CD4-positive, alpha-beta memory T cell (primary cell): ENCODE results near the gene IRGQ. TPM values are rescaled to one million over a fixed set of nuclear protein-coding genes. Genes with fewer than 3 reads are reported as not detected.

Source experiments
- CTCF ChIA-PET: fragments of 350-600 bp; sonication (Branson Sonifier 250); formaldehyde crosslinking; loops from one replicate; lab custom pipeline; 2021; ENCODE audit warnings: inconsistent platforms; ENCODE audit not compliant: partially characterized antibody; lab: Charles Lee
- POLR2A ChIA-PET: fragments of 350-600 bp; sonication (Branson Sonifier 250); formaldehyde crosslinking; loops from one replicate; lab custom pipeline; 2021; ENCODE audit not compliant: partially characterized antibody; lab: Charles Lee
- DNase-seq, 5 donors: peaks; one replicate each; pipeline versions ENCODE4 v3.0.0 to v3.0.0-alpha.2; 2020 to 2022; ENCODE audit warnings: mixed read lengths in 1 of 5
- H3K27ac ChIP-seq: one replicate; pipeline ENCODE4 v1.7.0; 2013; ENCODE audit warnings: low read depth, low read length
- H3K27me3 ChIP-seq: 2 replicates; pipeline ENCODE4 v1.7.0; 2013; ENCODE audit warnings: mild to moderate bottlenecking, low read length, moderate library complexity; ENCODE audit not compliant: insufficient read depth
- H3K36me3 ChIP-seq: 2 replicates; pipeline ENCODE4 v1.7.0; 2013; ENCODE audit warnings: mild to moderate bottlenecking, low read length, moderate library complexity; ENCODE audit not compliant: insufficient read depth
- H3K4me1 ChIP-seq: 2 replicates; pipeline ENCODE4 v1.7.0; 2013; ENCODE audit warnings: mild to moderate bottlenecking, low read length, moderate library complexity; ENCODE audit not compliant: insufficient read depth
- H3K4me3 ChIP-seq, 2 donors: one replicate each; pipeline ENCODE4 v1.7.0; 2013; ENCODE audit warnings: low read length in 2 of 2, mild to moderate bottlenecking in 1 of 2
- H3K9me3 ChIP-seq, 2 donors: one replicate each; pipeline ENCODE4 v1.7.0; 2013; ENCODE audit warnings: low read length in 2 of 2, control low read depth in 1 of 2; ENCODE audit not compliant: control insufficient read depth in 1 of 2
- H3K27ac Mint-ChIP-seq, 7 donors: one replicate each; pipeline ENCODE4 v1.8.0; 2020 to 2021; ENCODE audit warnings: mixed read lengths in 7 of 7, mild to moderate bottlenecking in 6 of 7, inconsistent platforms in 3 of 7, moderate library complexity in 3 of 7
- H3K27me3 Mint-ChIP-seq, 2 donors: one replicate each; pipeline ENCODE4 v1.8.0; 2020 to 2021; ENCODE audit warnings: mixed read lengths in 2 of 2
- H3K36me3 Mint-ChIP-seq, 2 donors: one replicate each; pipeline ENCODE4 v1.8.0; 2020 to 2021; ENCODE audit warnings: mixed read lengths in 2 of 2, inconsistent platforms in 1 of 2, mild to moderate bottlenecking in 1 of 2
- H3K4me1 Mint-ChIP-seq, 4 donors: one replicate each; pipeline ENCODE4 v1.8.0; 2020 to 2021; ENCODE audit warnings: mixed read lengths in 4 of 4, mild to moderate bottlenecking in 1 of 4
- H3K4me3 Mint-ChIP-seq, 8 donors: one replicate each; pipeline ENCODE4 v1.8.0; 2020 to 2021; ENCODE audit warnings: mixed read lengths in 8 of 8, mild to moderate bottlenecking in 7 of 8, moderate library complexity in 6 of 8, inconsistent platforms in 3 of 8
- H3K9me3 Mint-ChIP-seq, 8 donors: one replicate each; pipeline ENCODE4 v1.8.0; 2020 to 2021; ENCODE audit warnings: mixed read lengths in 8 of 8, mild to moderate bottlenecking in 5 of 8, inconsistent platforms in 3 of 8, moderate library complexity in 1 of 8
- intact Hi-C: fragments of 100-400 bp; cut with micrococcal nuclease; formaldehyde crosslinking; loops from one replicate; pipeline ENCODE4 v1.15.1; 2023
- polyA plus RNA-seq, 2 donors: library from polyadenylated mRNA; unstranded; fragments of 300-500 nt; fragmentation: Illumina TruSeq; gene quantifications; one replicate each; pipeline ENCODE4 v1.2.3, GENCODE V29; 2021
- total RNA-seq, 2 experiments: library from RNA; stranded (reverse); gene quantifications; one replicate each; pipeline ENCODE4 v1.2.3, GENCODE V29; 2021

IRGQ gene
- total and polyA plus RNA-seq, 4 experiments from 2014 or later, result 0.37 to 17.9 (median 9.4) TPM

- H3K27ac Mint-ChIP-seq, result peak overlapping the region in 2 of 7 donors; percentile 18 to 32
- intact Hi-C loops, result no loop called here
- H3K36me3 Mint-ChIP-seq, result peaks cover 3 to 10% of the 10 kb centered on the region in 2 donors
- H3K9me3 Mint-ChIP-seq, result no peaks in the 10 kb centered on the region
- no peaks in the 10 kb centered on the region for H3K36me3 ChIP-seq
- no peaks in the 10 kb centered on the region for H3K27me3 Mint-ChIP-seq
- no peak for DNase-seq
- peaks cover 3 to 24% (median 12%) of the 10 kb centered on the region in 4 donors for H3K4me1 Mint-ChIP-seq
- POLR2A ChIA-PET, result no interaction called here
- H3K4me3 Mint-ChIP-seq, result no peak overlapping the region
- CTCF ChIA-PET, result interaction anchor here (1.2 kb wide), 1 partner anchor 11 kb away, joined by 5 read pairs; the partner anchor contains the start of genes PINLYP and XRCC1
- no peak overlapping the region for H3K27ac ChIP-seq
- no peaks in the 10 kb centered on the region for H3K27me3 ChIP-seq
- no peaks in the 10 kb centered on the region for H3K9me3 ChIP-seq
- H3K4me3 ChIP-seq, result no peak overlapping the region
- H3K4me1 ChIP-seq, result no peaks in the 10 kb centered on the region
These were observed 9.6 kb downstream of the IRGQ start for GRCh38 chr19:43586346-43586745.

DNA sequence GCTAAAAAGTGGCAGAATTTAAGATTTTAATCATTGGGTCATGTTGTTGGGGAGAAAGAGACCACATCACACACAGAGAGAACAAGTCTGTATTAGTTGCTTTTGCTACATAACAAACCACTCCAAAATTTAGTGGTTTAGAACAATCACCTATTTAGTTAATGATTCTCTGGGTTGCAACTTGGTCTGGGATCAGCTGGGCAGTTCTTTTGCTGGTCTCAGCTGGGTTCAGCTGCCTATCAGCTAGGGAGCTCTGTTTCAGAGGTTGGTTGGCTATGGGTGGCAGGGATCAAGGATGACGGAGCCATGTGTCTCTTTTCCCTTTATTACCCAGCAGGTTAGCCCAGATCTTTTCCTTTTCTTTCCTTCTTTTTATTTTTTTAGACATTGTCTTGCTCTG lies 11.4 kb downstream of the IRGQ start:
- no peaks in the 10 kb centered on the region for H3K36me3 ChIP-seq
- Mint-ChIP-seq H3K4me3 (no peak overlapping the region), H3K9me3 (no peaks in the 10 kb centered on the region), H3K27me3 (no peaks in the 10 kb centered on the region), H3K27ac (peak overlapping the region in 6 of 7 donors; percentile 16 to 87 (median 76)), H3K36me3 (peaks cover under 1 to 4% of the 10 kb centered on the region in 2 donors), H3K4me1 (peaks cover 4 to 23% (median 12%) of the 10 kb centered on the region in 4 donors)
- no peaks in the 10 kb centered on the region for H3K4me1 ChIP-seq
- no peak overlapping the region for H3K4me3 ChIP-seq
- no peak for DNase-seq
- H3K9me3 ChIP-seq, result no peaks in the 10 kb centered on the region
- POLR2A ChIA-PET, result interaction anchor here (0.8 to 1.4 kb wide), 4 partner anchors 11 to 80 kb away, joined by 3 read pairs; partner anchors contain the start of genes IRGQ, PHLDB3 and ZNF575
- H3K27me3 ChIP-seq, result no peaks in the 10 kb centered on the region
- H3K27ac ChIP-seq, result no peak overlapping the region
- CTCF ChIA-PET, result interaction anchor here (1.1 to 2.1 kb wide), 3 partner anchors 10 to 31 kb away, joined by 5 to 8 read pairs (median 7); no protein-coding TSS in a partner anchor
- intact Hi-C loops, result no loop called here

DNA sequence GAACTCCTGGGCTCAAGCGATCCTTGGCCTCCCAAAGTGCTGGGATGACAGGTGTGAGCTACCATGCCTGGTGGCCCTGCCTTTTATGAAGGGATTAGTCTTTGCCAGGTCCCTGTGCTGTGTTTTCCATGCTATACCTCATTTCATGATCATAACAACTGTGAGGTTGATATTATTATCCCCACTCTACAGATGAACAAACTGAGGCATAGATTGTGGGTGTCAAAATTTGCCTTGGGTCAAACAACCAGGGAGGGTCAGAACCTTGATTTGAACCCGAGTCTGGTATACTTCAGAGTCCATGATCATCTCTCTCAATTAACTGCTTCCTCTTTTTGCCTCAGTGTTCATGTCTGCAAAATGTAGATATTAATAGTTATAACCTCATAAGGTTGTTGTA lies 13.4 kb downstream of the IRGQ start:
- H3K4me1 Mint-ChIP-seq, result peaks cover 3 to 29% (median 14%) of the 10 kb centered on the region in 4 donors
- no peak for DNase-seq
- no peak overlapping the region for H3K4me3 ChIP-seq
- H3K27ac ChIP-seq, result no peak overlapping the region
- no peaks in the 10 kb centered on the region for H3K9me3 ChIP-seq
- peaks cover 0 to 2% of the 10 kb centered on the region in 2 donors for H3K36me3 Mint-ChIP-seq
- H3K27ac Mint-ChIP-seq, result peak overlapping the region in 1 of 7 donors; percentile 25
- no peaks in the 10 kb centered on the region for H3K27me3 ChIP-seq
- H3K9me3 Mint-ChIP-seq, result no peaks in the 10 kb centered on the region
- H3K4me3 Mint-ChIP-seq, result no peak overlapping the region
- no peaks in the 10 kb centered on the region for H3K36me3 ChIP-seq
- ChIA-PET CTCF (interaction anchor here (0.6 to 2.7 kb wide), 3 partner anchors 12 to 27 kb away, joined by 3 to 8 read pairs (median 6); no protein-coding TSS in a partner anchor), POLR2A (no interaction called here)
- intact Hi-C loops, result no loop called here
- H3K4me1 ChIP-seq, result no peaks in the 10 kb centered on the region
- H3K27me3 Mint-ChIP-seq, result peaks cover 0 to 2% of the 10 kb centered on the region in 2 donors

- ChIA-PET POLR2A (no interaction called here), CTCF (interaction anchor here (2.7 kb wide), 1 partner anchor 13 kb away, joined by 8 read pairs; no protein-coding TSS in a partner anchor)
- Histone ChIP-seq H3K4me3 (no peak overlapping the region), H3K4me1 (peaks cover under 1% of the 10 kb centered on the region), H3K27ac (no peak overlapping the region), H3K36me3 (no peaks in the 10 kb centered on the region), H3K9me3 (no peaks in the 10 kb centered on the region), H3K27me3 (no peaks in the 10 kb centered on the region)
- peaks cover 0 to 2% of the 10 kb centered on the region in 2 donors for H3K27me3 Mint-ChIP-seq
- H3K36me3 Mint-ChIP-seq, result peaks cover 0 to 2% of the 10 kb centered on the region in 2 donors
- intact Hi-C loops, result no loop called here
- no peaks in the 10 kb centered on the region for H3K9me3 Mint-ChIP-seq
- peak overlapping the region in 1 of 7 donors; percentile 25 for H3K27ac Mint-ChIP-seq
- DNase-seq, result no peak
- H3K4me1 Mint-ChIP-seq, result peaks cover 4 to 34% (median 14%) of the 10 kb centered on the region in 4 donors
- H3K4me3 Mint-ChIP-seq, result peak overlapping the region in 1 of 8 donors; percentile 39
These were observed 14.5 kb downstream of the IRGQ start for GRCh38 chr19:43581467-43581866.

GRCh38 chr19:43578787-43579186 lies 17.1 kb downstream of the IRGQ start:
- H3K27me3 ChIP-seq, result no peaks in the 10 kb centered on the region
- ChIA-PET CTCF (interaction anchor here (0.7 to 2.0 kb wide), 3 partner anchors 16 to 49 kb away, joined by 3 to 10 read pairs (median 5); no protein-coding TSS in a partner anchor), POLR2A (no interaction called here)
- Mint-ChIP-seq H3K27me3 (peaks cover 0 to 2% of the 10 kb centered on the region in 2 donors), H3K4me3 (peak overlapping the region in 4 of 8 donors; percentile 17 to 52 (median 40)), H3K27ac (peak overlapping the region in 6 of 7 donors; percentile 17 to 84 (median 75)), H3K4me1 (peaks cover 10 to 46% (median 19%) of the 10 kb centered on the region in 4 donors), H3K9me3 (no peaks in the 10 kb centered on the region), H3K36me3 (peaks cover 0 to 9% of the 10 kb centered on the region in 2 donors)
- no peaks in the 10 kb centered on the region for H3K36me3 ChIP-seq
- no peak overlapping the region for H3K4me3 ChIP-seq
- no peaks in the 10 kb centered on the region for H3K9me3 ChIP-seq
- H3K4me1 ChIP-seq, result peaks cover 16% of the 10 kb centered on the region
- no peak for DNase-seq
- no peak overlapping the region for H3K27ac ChIP-seq
- intact Hi-C loops, result loop anchor here (5.0 kb wide), 1 partner anchor 46 kb away; the partner anchor contains the start of gene ZNF575

DNA sequence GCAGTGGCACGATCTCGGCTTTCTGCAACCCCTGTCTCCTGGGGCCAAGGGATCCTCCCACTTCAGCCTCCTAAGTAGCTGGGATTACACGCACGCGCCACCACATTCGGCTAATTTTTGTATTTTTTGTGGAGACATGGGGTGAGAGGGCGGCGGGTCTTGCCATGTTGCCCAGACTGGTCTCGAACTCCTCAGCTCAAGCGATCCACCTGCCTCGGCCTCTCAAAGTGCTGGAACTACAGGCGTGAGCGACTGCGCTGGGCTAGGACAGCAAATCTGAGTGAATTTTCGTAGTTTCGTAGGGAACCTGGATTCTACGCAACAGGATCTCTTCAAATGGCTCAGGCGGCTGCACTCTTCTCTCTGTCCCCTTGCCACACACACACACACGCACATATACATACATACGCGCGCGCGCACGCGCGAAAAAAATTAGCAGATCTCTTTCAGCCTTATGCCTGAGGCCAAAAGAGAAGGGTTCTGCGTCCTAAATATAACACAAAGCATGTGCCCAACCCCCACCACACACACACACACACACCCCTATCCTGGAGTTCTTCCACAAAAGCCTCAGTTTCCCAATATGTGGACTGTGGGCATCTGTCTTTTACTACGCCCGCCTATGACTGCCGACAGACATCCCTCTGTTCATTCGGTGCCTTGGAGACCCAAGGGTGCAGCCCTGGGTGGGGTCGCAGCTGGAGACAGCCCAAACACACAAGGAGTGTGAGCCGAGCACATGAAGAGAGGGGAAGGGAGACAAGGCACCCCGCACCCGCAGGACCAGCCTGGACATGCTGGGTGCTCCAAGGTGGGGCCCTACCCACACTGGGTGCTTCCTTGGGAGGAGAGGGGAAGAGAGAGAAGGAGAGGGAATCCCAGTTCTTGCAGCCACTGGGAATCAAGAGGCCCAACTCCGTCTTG lies 19.7 kb downstream of the IRGQ start:
- H3K27me3 Mint-ChIP-seq, result peaks cover 0 to 2% of the 10 kb centered on the region in 2 donors
- Histone ChIP-seq H3K9me3 (no peaks in the 10 kb centered on the region), H3K27ac (peak overlapping the region; percentile 42), H3K4me1 (peaks cover 23% of the 10 kb centered on the region), H3K36me3 (no peaks in the 10 kb centered on the region), H3K27me3 (no peaks in the 10 kb centered on the region), H3K4me3 (peak overlapping the region in 1 of 2 donors; percentile 58)
- DNase-seq, result no peak
- peak overlapping the region; percentile 61 to 97 (median 96) for H3K4me3 Mint-ChIP-seq
- ChIA-PET POLR2A (interaction anchor here (3.3 to 4.1 kb wide), 3 partner anchors 13 to 21 kb away, joined by 25 to 49 read pairs (median 29); partner anchors contain the start of genes IRGQ and ZNF576), CTCF (interaction anchor here (1.9 to 3.3 kb wide), 3 partner anchors 11 to 20 kb away, joined by 5 to 48 read pairs (median 31); partner anchors contain the start of genes IRGQ and ZNF576)
- H3K4me1 Mint-ChIP-seq, result peaks cover 15 to 65% (median 31%) of the 10 kb centered on the region in 4 donors
- peaks cover 5 to 18% of the 10 kb centered on the region in 2 donors for H3K36me3 Mint-ChIP-seq
- intact Hi-C loops, result loop anchor here (1.0 to 5.0 kb wide), 5 partner anchors 14 to 72 kb away; partner anchors contain the start of genes IRGQ, PHLDB3, ZNF428 and ZNF575
- H3K27ac Mint-ChIP-seq, result peak overlapping the region; percentile 68 to 99 (median 98)
- H3K9me3 Mint-ChIP-seq, result no peaks in the 10 kb centered on the region
